ENCODE data around the gene MSI2.
"Not testable (repeated sequence)": the region's sequence is repeated elsewhere in the genome, so short reads cannot be mapped to it uniquely, and the experiment has no call there.

The MSI2 gene

GRCh38 chr17:57489321-57489720 is 233.0 kb downstream of the MSI2 start:
- DNase-seq = no peak

GRCh38 chr17:57490111-57490845 is 234.0 kb downstream of the MSI2 start:
- DNase-seq = no peak

- no peak for DNase-seq
Measured at GRCh38 chr17:57490890-57491289, 234.6 kb downstream of the MSI2 start.

GRCh38 chr17:57493171-57493570 is 236.8 kb downstream of the MSI2 start:
- no peak for DNase-seq

- DNase-seq = no peak
Measured at GRCh38 chr17:57493625-57494024, 237.3 kb downstream of the MSI2 start.

GRCh38 chr17:57494443-57494842 is 238.1 kb downstream of the MSI2 start:
- no peak for DNase-seq

GRCh38 chr17:57495771-57496170 is 239.4 kb downstream of the MSI2 start:
- DNase-seq = no peak

GRCh38 chr17:57496382-57496781 is 240.1 kb downstream of the MSI2 start:
- no peak for DNase-seq

- no peak for DNase-seq
Measured at GRCh38 chr17:57498443-57498842, 242.1 kb downstream of the MSI2 start.

GRCh38 chr17:57499221-57499620 is 242.9 kb downstream of the MSI2 start:
- DNase-seq = not testable (repeated sequence)

GRCh38 chr17:57499648-57500049 is 243.3 kb downstream of the MSI2 start:
- no peak for DNase-seq

GRCh38 chr17:57501016-57501415 is 244.7 kb downstream of the MSI2 start:
- DNase-seq = no peak

- no peak for DNase-seq
Measured at GRCh38 chr17:57502022-57502421, 245.7 kb downstream of the MSI2 start.

GRCh38 chr17:57502811-57503241 is 246.5 kb downstream of the MSI2 start:
- DNase-seq = no peak

GRCh38 chr17:57504208-57504607 is 247.9 kb downstream of the MSI2 start:
- DNase-seq = no peak

- no peak for DNase-seq
Measured at GRCh38 chr17:57505841-57506773, 249.8 kb downstream of the MSI2 start.

- DNase-seq = no peak
Measured at GRCh38 chr17:57506774-57507127, 250.4 kb downstream of the MSI2 start.

- no peak for DNase-seq
Measured at GRCh38 chr17:57507828-57508227, 251.5 kb downstream of the MSI2 start.

- no peak for DNase-seq
Measured at GRCh38 chr17:57508671-57509070, 252.3 kb downstream of the MSI2 start.

- DNase-seq = no peak
Measured at GRCh38 chr17:57511475-57512123, 255.3 kb downstream of the MSI2 start.

GRCh38 chr17:57512258-57512657 is 255.9 kb downstream of the MSI2 start:
- DNase-seq = no peak

- no peak for DNase-seq
Measured at GRCh38 chr17:57512691-57513090, 256.4 kb downstream of the MSI2 start.

- DNase-seq = no peak
Measured at GRCh38 chr17:57513569-57513968, 257.2 kb downstream of the MSI2 start.

GRCh38 chr17:57514614-57515013 is 258.3 kb downstream of the MSI2 start:
- no peak for DNase-seq

All from CD4-positive, alpha-beta T cell treated with Interleukin-4 for 1 hour (primary cell).